HG03108 (cell line): Measurements from ENCODE around the gene CFHR4.
"Not testable (repeated sequence)": the region's sequence is repeated elsewhere in the genome, so short reads cannot be mapped to it uniquely, and the experiment has no call there.

Experiments
- ATAC-seq: cut with Tn5 transposase; IDR thresholded peaks from one replicate; pipeline ENCODE4 v1.9.1; 2021; ENCODE audit warnings: moderate library complexity; ENCODE audit not compliant: unreplicated experiment

Gene CFHR4

GRCh38 chr1:196887515-196888239, at the start of gene CFHR4:
CFHR4 (plus strand) TSS chr1:196888052; CDS start chr1:196888151, 99 bp downstream.
- ATAC-seq = peak; percentile 93

DNA sequence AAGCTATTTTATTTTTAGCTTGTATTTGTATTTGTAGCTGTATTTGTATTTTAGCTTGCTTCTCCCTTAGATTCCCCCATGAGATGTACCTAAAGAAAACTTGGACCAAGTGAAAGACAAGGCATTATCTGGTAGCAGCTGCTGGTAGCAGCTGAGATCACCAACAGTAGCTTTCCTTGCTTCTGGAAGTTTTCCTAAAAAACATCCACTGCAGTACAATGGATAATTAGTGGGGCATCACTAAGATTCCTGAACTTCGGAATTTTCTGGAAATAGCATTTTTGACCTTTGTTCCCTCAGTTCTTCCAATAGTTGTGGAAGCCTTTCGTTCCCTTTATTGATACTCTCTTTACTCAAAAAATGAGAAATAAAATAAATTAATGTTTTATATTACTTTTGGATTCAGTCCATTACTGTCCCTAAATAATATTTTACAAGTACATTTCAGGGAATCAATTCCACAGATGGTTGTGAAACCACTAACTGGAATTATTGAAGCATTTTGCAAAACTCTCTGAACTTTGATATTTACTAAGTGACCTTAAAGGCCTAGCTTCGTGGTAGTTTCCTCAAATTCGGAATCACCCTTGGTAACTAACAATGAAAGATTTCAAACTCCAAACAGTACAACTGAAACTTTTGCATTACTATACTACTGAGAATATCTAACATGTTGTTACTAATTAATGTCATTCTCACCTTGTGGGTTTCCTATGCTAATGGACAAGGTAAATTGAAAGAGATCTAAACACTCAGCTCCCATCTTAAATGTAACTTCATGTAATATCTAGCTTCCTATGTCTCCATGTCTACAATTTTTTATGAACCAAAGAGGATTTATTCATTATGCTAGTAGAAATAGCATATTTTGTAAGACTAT, 38.0 kb upstream of the CFHR4 start:
- not testable (repeated sequence) for ATAC-seq

- ATAC-seq = no peak
These were observed 31.8 kb upstream of the CFHR4 start for GRCh38 chr1:196856053-196856452.

DNA sequence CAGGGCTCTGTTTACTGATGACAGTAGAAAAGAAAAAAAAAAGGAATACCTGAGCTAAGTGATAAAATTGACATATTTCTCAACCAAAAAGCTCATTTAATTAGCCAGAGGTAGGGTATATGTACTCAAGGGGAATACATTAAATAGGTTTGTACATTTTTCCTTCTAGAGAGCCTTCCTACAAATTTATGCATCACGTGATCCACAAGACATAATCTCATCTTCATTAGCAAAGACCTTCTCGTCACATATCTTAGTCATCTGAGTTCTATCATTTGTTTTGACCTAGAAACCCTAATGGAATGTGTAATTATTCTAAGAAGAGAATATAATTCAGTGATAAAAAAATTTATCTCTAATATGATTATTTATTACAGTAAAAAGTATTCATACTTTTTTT, 30.7 kb upstream of the CFHR4 start:
- ATAC-seq = no peak

GRCh38 chr1:196858811-196859210, 29.0 kb upstream of the CFHR4 start:
- no peak for ATAC-seq

DNA sequence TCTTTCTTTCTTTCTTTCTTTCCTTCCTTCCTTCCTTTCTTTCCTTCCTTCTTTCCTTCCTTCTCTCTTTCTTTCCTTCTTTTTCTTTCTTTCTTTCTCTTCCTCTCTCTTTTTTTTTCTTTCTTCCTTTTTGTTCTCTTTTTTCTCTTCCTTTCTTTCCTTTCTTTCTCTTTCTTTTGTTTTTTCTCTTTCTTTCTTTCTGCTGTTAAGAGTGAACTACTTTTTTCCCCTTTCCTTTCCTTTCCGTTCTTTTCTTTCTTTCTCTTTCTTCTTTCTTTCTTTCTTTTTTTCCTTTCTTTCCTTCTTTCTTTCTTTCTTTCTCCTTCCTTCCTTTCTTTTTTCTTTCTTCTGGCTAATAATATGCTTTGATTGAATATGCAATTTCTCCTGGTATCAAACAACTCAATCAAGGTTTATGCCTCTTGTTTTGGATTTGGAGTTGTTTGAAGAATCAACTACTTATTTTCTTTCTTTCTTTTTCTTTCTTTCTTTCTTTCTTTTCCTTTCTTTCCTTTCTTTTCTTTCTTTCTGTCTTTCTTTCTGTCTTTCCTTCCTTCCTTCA, 27.4 kb upstream of the CFHR4 start:
- no peak for ATAC-seq

DNA sequence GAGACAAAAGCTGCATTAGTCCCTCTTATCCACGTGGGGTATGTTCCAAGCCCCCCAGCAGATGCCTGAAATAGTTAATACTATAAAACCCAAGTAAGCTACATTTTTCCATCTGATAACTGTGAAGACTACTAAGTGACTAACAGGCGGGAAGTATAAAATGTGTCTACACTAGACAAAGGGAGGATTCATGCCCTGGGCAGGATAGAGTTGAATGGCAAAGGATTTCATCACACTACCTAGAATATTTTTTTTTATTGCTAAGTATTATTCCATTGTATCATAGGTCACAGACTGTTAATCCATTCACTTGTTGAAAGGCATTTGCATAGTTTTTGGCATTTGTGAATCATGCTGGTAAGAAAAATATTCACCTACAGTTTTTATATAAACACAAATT, 26.4 kb upstream of the CFHR4 start:
- ATAC-seq = no peak

GRCh38 chr1:196866974-196867373, 20.9 kb upstream of the CFHR4 start:
- no peak for ATAC-seq

DNA sequence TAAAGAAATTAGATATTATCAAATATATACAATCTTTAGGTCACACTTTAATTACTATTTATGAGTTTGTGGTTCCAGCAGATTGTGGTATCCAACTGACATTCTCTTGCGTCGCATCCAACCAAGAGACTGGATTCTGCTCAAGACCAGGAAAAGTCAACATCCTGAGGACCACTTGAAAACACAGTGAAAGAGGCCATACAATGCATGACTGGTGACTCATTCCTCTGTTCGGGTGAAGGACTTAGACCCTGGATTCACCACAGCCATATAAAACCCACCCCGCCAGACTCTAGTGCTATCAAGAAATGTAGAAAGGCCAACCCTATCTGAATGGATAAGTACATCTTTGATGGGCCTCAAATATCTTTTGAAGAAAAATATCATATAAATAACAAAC, 14.5 kb upstream of the CFHR4 start:
- ATAC-seq = no peak

DNA sequence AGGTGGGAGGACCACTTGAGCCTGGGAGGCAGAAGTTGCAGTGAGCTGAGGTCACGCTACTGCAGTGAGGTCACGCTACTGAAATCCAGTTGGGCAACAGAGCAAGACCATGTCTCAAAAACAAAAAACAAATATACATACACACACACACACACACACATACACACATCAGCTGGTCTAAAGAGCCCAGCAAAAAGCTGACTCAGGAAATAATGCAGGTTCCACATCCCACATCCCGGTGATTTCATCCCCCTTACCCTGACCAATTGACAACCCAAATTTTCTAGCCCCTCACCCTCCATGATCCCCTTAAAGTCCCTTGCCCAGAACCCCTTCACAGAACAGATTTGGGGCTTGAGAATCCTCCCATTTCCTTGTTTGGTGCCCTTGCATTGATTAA, 11.9 kb upstream of the CFHR4 start:
- no peak for ATAC-seq

GRCh38 chr1:196877964-196878363, 9.9 kb upstream of the CFHR4 start:
- no peak for ATAC-seq

GRCh38 chr1:196886560-196886959, 1.3 kb upstream of the CFHR4 start:
- ATAC-seq = not testable (repeated sequence)

- ATAC-seq = no peak
These were observed 2.8 kb downstream of the CFHR4 start for GRCh38 chr1:196890668-196891067.

- ATAC-seq = no peak
These were observed 3.4 kb downstream of the CFHR4 start for GRCh38 chr1:196891251-196891650.

GRCh38 chr1:196896355-196896754, 8.5 kb downstream of the CFHR4 start:
- ATAC-seq = no peak

GRCh38 chr1:196897158-196897828, 9.4 kb downstream of the CFHR4 start:
- ATAC-seq = no peak

- ATAC-seq = no peak
These were observed 14.5 kb downstream of the CFHR4 start for GRCh38 chr1:196902344-196902743.

DNA sequence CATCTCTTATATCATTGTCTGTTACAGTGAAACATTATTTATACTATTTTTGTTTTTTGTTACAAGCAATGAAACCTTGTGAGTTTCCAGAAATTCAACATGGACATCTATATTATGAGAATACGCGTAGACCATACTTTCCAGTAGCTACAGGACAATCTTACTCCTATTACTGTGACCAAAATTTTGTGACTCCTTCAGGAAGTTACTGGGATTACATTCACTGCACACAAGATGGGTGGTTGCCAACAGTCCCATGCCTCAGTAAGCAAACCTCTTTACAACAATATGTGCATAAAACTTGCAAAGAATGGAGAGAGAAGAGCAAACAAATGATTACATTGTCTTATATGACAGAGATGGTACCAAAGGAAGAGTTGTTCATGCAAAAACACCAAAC, 22.4 kb downstream of the CFHR4 start:
- no peak for ATAC-seq

DNA sequence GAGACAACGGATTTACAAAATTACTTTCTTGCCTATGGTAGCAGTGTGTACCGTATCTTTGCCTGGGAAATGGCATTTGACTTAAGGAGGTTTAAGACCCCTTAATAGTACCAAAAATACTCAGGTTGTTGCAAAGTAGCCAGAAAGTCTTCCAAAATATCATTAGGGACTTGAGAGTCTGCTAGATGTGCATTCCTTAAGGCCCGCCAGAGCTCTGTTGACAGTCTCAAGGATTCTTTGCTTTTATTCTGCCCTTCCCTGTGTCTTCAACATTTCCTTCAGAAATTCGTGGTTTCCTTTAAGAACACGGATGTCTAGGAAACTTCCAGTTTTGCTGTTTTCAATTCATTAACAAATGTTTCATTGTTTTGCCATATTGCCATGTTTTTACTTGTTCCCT, 24.4 kb downstream of the CFHR4 start:
- ATAC-seq = not testable (repeated sequence)

DNA sequence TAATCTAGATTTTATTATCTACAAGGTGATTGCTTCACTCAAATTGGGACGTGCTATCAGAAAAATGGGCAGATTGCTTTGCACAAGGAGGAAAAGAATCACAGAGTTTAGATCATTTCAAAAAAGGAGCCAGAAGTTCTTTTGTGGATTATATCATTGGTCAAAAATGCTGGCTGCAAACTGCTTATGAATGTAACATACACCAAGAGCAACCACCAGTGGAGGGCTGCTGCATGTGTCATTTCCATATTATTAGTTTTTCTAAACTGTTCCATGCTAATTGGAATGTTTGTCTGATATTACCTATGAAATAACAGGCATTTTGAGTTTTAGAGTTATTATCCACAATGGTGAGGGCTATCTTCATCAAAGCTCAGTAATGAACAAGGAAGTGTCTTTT, 39.0 kb downstream of the CFHR4 start:
- not testable (repeated sequence) for ATAC-seq

DNA sequence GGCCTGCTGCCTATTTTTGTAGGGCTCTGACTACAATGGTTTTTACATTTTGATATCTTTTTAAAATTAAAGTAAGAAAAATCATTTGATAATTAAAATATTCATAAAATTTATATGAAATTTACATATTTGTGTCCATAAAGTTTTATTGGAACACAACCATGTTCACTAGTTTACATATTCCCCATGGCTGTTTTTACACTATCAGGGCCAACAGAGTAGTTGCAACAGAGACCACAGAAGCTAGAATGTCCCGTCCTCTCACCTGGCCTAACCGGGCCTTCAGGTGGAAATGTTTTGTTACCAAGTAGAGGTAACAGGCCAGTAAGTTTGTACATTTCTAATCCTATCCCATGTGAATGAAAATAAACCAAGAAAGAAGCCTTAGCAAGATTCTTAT, 45.0 kb downstream of the CFHR4 start:
- ATAC-seq = not testable (repeated sequence)
